VCaP (cell line): ENCODE data around the gene SYAP1.
"Not testable (repeated sequence)": the region's sequence is repeated elsewhere in the genome, so short reads cannot be mapped to it uniquely, and the experiment has no call there.

ENCODE experiments used
- H3K27ac ChIP-seq: fragments of 450-650 bp; 2 replicates; pipeline ENCODE4 v1.5.1; 2017
- TF ChIP-seq, protein P1 (sequence below): fragments of 450-650 bp; conservative IDR thresholded peaks from 2 replicates; pipeline ENCODE4 v1.5.1; 2017; ENCODE audit warnings: mild to moderate bottlenecking, moderate library complexity

The SYAP1 gene

DNA sequence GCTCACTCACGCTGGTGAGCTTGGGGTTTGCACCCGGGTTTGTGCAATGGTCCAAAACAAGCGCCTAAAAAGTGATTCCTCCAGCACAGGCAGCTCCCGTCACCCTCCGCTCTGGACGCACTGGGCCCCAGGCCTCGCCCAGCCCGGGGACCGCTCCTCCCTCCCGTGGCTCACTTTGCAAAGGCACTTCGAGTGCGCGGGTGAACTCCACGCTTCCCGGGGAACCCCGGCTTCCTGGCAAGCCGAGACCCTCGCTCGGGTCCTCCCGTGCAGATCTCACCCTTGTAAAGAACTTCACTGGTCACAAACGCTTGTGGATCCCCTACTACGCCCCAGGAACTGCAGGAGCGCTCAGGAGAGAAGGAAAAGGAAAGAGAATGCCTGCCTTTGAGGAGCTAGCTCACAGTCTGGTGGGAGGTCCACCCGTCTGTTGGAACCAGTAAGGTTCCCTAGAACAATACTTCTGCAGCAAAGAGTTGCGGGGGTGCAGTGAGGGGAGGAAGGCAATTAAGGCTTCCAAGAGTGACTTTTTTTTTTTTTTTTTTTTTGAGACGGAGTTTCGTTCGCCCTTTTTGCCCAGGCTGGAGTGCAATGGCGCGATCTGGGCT, 6.8 kb upstream of the SYAP1 start, which contains the start of gene CTPS2:
TSS of gene CTPS2 (minus strand) at position 122 of the 608 bp plus-strand sequence. CDS start 9,767 bp downstream, outside the sequence.
- TF ChIP-seq, protein P1, sequence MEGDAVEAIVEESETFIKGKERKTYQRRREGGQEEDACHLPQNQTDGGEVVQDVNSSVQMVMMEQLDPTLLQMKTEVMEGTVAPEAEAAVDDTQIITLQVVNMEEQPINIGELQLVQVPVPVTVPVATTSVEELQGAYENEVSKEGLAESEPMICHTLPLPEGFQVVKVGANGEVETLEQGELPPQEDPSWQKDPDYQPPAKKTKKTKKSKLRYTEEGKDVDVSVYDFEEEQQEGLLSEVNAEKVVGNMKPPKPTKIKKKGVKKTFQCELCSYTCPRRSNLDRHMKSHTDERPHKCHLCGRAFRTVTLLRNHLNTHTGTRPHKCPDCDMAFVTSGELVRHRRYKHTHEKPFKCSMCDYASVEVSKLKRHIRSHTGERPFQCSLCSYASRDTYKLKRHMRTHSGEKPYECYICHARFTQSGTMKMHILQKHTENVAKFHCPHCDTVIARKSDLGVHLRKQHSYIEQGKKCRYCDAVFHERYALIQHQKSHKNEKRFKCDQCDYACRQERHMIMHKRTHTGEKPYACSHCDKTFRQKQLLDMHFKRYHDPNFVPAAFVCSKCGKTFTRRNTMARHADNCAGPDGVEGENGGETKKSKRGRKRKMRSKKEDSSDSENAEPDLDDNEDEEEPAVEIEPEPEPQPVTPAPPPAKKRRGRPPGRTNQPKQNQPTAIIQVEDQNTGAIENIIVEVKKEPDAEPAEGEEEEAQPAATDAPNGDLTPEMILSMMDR, result no peak
- H3K27ac ChIP-seq, result peak within 1 kb of the TSS; percentile 88

DNA sequence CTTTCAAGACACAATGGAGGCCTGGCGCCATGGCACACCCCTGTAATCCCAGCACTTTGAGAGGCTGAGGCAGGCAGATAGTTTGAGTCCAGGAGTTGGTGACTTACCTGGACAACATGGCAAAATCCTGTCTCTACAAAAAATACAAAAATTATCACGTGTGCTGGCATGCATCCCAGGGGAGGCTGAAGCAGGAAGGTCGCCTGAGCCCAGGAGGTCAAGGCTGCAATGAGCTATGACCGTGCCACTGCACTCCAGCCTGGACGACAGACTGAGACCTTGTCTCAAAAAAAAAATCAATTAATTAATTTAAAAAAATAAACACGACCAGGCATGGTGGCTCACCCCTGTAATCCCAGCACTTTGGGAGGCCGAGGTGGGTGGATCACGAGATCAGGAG, 4.9 kb upstream of the SYAP1 start:
- no peak overlapping the region for H3K27ac ChIP-seq
- TF ChIP-seq, protein P1, result no peak

- H3K27ac ChIP-seq, result not testable (repeated sequence)
These were observed 3.8 kb upstream of the SYAP1 start for GRCh38 chrX:16715638-16716037.

DNA sequence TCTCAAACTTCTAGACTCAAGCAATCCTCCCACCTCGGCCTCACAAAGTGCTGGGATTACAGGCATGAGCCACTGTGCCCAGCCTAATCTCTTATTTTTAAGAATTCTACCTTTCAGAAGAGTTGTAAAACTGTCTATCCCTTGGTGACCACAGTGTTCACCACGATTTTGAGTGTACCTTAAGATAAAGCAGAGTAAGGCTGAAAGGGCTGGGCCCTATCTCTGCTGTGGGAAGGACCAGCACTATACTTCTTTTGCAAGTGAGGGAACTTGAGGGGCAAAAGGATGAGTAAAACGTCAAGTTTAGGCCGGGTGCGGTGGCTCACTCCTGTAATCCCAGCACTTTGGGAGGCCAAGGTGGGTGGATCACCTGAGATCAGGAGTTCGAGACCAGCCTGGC, 3.0 kb upstream of the SYAP1 start:
- H3K27ac ChIP-seq, result not testable (repeated sequence)

GRCh38 chrX:16718824-16719333, 533 bp upstream of the SYAP1 start:
- TF ChIP-seq, protein P1, result no peak
- peak overlapping the region; percentile 81 for H3K27ac ChIP-seq

DNA sequence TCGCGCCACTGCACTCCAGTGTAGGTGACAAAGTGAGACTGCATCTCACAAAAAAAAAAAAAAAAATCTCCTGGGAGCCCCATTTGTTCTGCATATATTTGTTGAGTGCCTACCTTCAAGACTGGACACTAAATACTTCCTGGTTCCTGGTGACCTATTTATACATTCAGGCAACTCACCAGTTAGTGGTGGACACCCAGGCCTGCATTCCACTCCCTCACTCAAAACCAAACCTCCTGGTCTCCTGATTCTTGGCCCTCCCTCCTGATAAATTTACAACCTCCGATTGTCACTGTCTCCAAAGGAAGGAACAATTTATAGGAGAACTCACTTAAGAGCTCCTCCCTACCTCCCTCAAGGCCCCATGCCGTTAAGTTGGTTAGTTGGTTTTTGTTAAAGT, 3.1 kb downstream of the SYAP1 start:
- H3K27ac ChIP-seq, result no peak overlapping the region
- TF ChIP-seq, protein P1, result no peak

DNA sequence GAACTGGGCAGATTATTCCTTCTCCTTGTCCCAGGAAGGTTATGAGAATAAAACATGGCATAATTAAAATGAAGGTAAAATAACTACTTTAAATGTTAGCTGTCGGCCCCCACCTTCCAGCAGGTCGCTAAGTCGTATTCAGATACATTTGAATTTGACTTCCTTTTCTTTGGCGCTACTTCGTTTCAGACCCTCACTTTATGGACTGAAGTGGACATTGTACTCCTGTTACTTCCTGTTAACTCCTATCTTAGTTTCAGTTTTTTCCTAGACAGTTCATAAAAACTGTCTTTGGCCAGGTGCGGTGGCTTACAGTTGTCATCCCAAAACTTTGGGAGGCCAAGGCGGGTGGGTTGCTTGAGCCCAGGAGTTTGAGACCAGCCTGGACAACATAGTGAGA, 5.7 kb downstream of the SYAP1 start:
- H3K27ac ChIP-seq, result no peak overlapping the region
- TF ChIP-seq, protein P1, result no peak

- H3K27ac ChIP-seq, result not testable (repeated sequence)
These were observed 7.1 kb downstream of the SYAP1 start for GRCh38 chrX:16726347-16726988.

- TF ChIP-seq, protein P1, result no peak
- no peak overlapping the region; the same call in 1 of the 2 replicates for H3K27ac ChIP-seq
These were observed 8.2 kb downstream of the SYAP1 start for GRCh38 chrX:16727637-16728036.
